GM12891 (cell line): ENCODE measurements around the gene LYRM4.
A peak's percentile ranks its signal among the peaks of the same experiment; 100 is the strongest.

Experiments used
- DNase-seq: peaks from one replicate; pipeline ENCODE4 v3.0.0; 2011; ENCODE audit warnings: low spot score; ENCODE audit not compliant: insufficient read length
- FAIRE-seq: peaks from 2 replicates; lab custom pipeline; 2011; peaks lifted over from hg19 to GRCh38; lab: Jason Lieb, UNC
- PAX5 ChIP-seq: IDR thresholded peaks from 2 replicates; pipeline ENCODE4 v1.6.1; 2011; ENCODE audit warnings: low read length, moderate library complexity, mild to moderate bottlenecking; ENCODE audit not compliant: insufficient read depth, severe bottlenecking
- POLR2A ChIP-seq: IDR thresholded peaks from 2 replicates; pipeline ENCODE4 v1.6.1; 2011; ENCODE audit warnings: low read depth, low read length, control low read depth
- POLR2AphosphoS5 ChIP-seq: IDR thresholded peaks from 2 replicates; pipeline ENCODE4 v1.6.1; 2011; ENCODE audit warnings: low read depth, low read length, control low read depth
- POU2F2 ChIP-seq: IDR thresholded peaks from 2 replicates; pipeline ENCODE4 v1.6.1; 2011; ENCODE audit warnings: low read depth, mild to moderate bottlenecking, control low read depth, low read length, moderate library complexity
- SPI1 ChIP-seq: IDR thresholded peaks from 2 replicates; pipeline ENCODE4 v1.6.1; 2011; ENCODE audit warnings: low read depth, low read length, control low read depth
- TAF1 ChIP-seq: IDR thresholded peaks from 2 replicates; pipeline ENCODE4 v1.6.1; 2011; ENCODE audit warnings: low read depth, low read length, control low read depth

The LYRM4 gene

GRCh38 chr6:5107341-5107740 is 153.4 kb downstream of the LYRM4 start:
- no peak for DNase-seq
- FAIRE-seq, result no peak
- no peak for TF ChIP-seq POU2F2
- TF ChIP-seq SPI1, result no peak
- no peak for TF ChIP-seq POLR2AphosphoS5
- TF ChIP-seq PAX5, result no peak
- TF ChIP-seq POLR2A, result no peak
- TF ChIP-seq TAF1, result no peak

- no peak for DNase-seq
- FAIRE-seq, result no peak
- TF ChIP-seq POLR2AphosphoS5 (no peak), PAX5 (no peak), POU2F2 (no peak), POLR2A (no peak), SPI1 (no peak), TAF1 (no peak)
Observed at GRCh38 chr6:5105146-5105545, 155.6 kb downstream of the LYRM4 start.

GRCh38 chr6:5104667-5105066 is 156.1 kb downstream of the LYRM4 start:
- no peak for FAIRE-seq
- TF ChIP-seq POLR2AphosphoS5, result no peak
- TF ChIP-seq POU2F2, result no peak
- TF ChIP-seq SPI1, result no peak
- TF ChIP-seq TAF1, result no peak
- TF ChIP-seq POLR2A, result no peak
- TF ChIP-seq PAX5, result no peak
- no peak for DNase-seq

- FAIRE-seq (no peak), DNase-seq (no peak)
- TF ChIP-seq TAF1, result no peak
- TF ChIP-seq SPI1, result no peak
- no peak for TF ChIP-seq POLR2A
- TF ChIP-seq POU2F2, result no peak
- TF ChIP-seq POLR2AphosphoS5, result no peak
- no peak for TF ChIP-seq PAX5
Observed at GRCh38 chr6:5103250-5103649, 157.5 kb downstream of the LYRM4 start.

- DNase-seq, result no peak
- no peak for FAIRE-seq
- TF ChIP-seq SPI1 (no peak), POLR2A (no peak), POLR2AphosphoS5 (no peak), TAF1 (no peak), PAX5 (no peak), POU2F2 (no peak)
Observed at GRCh38 chr6:5102267-5102970, 158.3 kb downstream of the LYRM4 start.

- FAIRE-seq, result no peak
- DNase-seq, result no peak
- TF ChIP-seq POU2F2 (no peak), PAX5 (no peak), SPI1 (no peak), TAF1 (no peak), POLR2AphosphoS5 (no peak), POLR2A (no peak)
Observed at GRCh38 chr6:5100806-5101205, 159.9 kb downstream of the LYRM4 start.

- FAIRE-seq, result no peak
Observed at GRCh38 chr6:5099537-5099936, 161.2 kb downstream of the LYRM4 start.

GRCh38 chr6:5098501-5099270 is 162.1 kb downstream of the LYRM4 start:
- no peak for DNase-seq
- no peak for TF ChIP-seq SPI1
- TF ChIP-seq POLR2AphosphoS5, result no peak
- TF ChIP-seq POLR2A, result no peak
- no peak for TF ChIP-seq TAF1
- no peak for TF ChIP-seq PAX5
- TF ChIP-seq POU2F2, result no peak
- FAIRE-seq, result no peak

More at GRCh38 chr6:5099537-5099936, 161.2 kb downstream of the LYRM4 start:
- TF ChIP-seq POLR2AphosphoS5 (no peak), POU2F2 (no peak), TAF1 (no peak), POLR2A (no peak), SPI1 (no peak), PAX5 (no peak)
- DNase-seq, result no peak

GRCh38 chr6:5096482-5096881 is 164.3 kb downstream of the LYRM4 start:
- DNase-seq (no peak), FAIRE-seq (no peak)
- no peak for TF ChIP-seq PAX5
- TF ChIP-seq POLR2AphosphoS5, result no peak
- no peak for TF ChIP-seq TAF1
- no peak for TF ChIP-seq POLR2A
- TF ChIP-seq SPI1, result no peak
- no peak for TF ChIP-seq POU2F2

GRCh38 chr6:5095236-5095635 is 165.5 kb downstream of the LYRM4 start:
- TF ChIP-seq POU2F2 (no peak), PAX5 (no peak)
- no peak for DNase-seq
- peak; percentile 65 for FAIRE-seq
